Mesenchymal stem cell (in vitro differentiated cells and primary cell): ENCODE data around the gene PPM1D.

Source experiments
- DNase-seq: peaks from one replicate; pipeline ENCODE4 v3.0.0-alpha.2; 2013
- H2AFZ ChIP-seq: one replicate; pipeline ENCODE4 v1.6.1; 2013; ENCODE audit warnings: low read depth, mild to moderate bottlenecking, control low read depth, inconsistent platforms, low read length, moderate library complexity
- H2AK5ac ChIP-seq: 2 replicates; pipeline ENCODE4 v1.6.1; 2013; ENCODE audit warnings: low read length, moderate library complexity, mild to moderate bottlenecking, inconsistent platforms; ENCODE audit not compliant: severe bottlenecking
- H2BK120ac ChIP-seq: one replicate; pipeline ENCODE4 v1.6.1; 2013; ENCODE audit warnings: low read depth, mild to moderate bottlenecking, inconsistent platforms, low read length, moderate library complexity
- H2BK12ac ChIP-seq, 2 experiments: one replicate each; pipeline ENCODE4 v1.6.1; 2013; ENCODE audit warnings: inconsistent platforms in 2 of 2, low read length in 2 of 2, mild to moderate bottlenecking in 2 of 2, moderate library complexity in 2 of 2, control low read depth in 1 of 2
- H2BK15ac ChIP-seq: one replicate; pipeline ENCODE4 v1.6.1; 2013; ENCODE audit warnings: mild to moderate bottlenecking, low read depth, inconsistent platforms; ENCODE audit not compliant: poor library complexity, severe bottlenecking
- H2BK5ac ChIP-seq: 2 replicates; pipeline ENCODE4 v1.6.1; 2013; ENCODE audit warnings: low read depth, mild to moderate bottlenecking, low read length, control low read depth, inconsistent platforms; ENCODE audit not compliant: poor library complexity, severe bottlenecking
- H3K14ac ChIP-seq, 2 experiments: one replicate each; pipeline ENCODE4 v1.6.1; 2013; ENCODE audit warnings: inconsistent platforms in 2 of 2, low read length in 2 of 2, control low read depth in 1 of 2, mild to moderate bottlenecking in 1 of 2, moderate library complexity in 1 of 2
- H3K18ac ChIP-seq, 2 experiments: one replicate each; pipeline ENCODE4 v1.6.1; 2013; ENCODE audit warnings: inconsistent platforms in 2 of 2, low read length in 2 of 2, control low read depth in 1 of 2, low read depth in 1 of 2, mild to moderate bottlenecking in 1 of 2
- H3K23ac ChIP-seq, 2 experiments: one replicate each; pipeline ENCODE4 v1.6.1; 2013; ENCODE audit warnings: inconsistent platforms in 2 of 2, low read length in 2 of 2, mild to moderate bottlenecking in 2 of 2, moderate library complexity in 2 of 2, control low read depth in 1 of 2
- H3K27ac ChIP-seq: 2 replicates; pipeline ENCODE4 v1.5.1; 2013; ENCODE audit warnings: mild to moderate bottlenecking, moderate library complexity, low read length, control low read depth, inconsistent platforms; ENCODE audit not compliant: poor library complexity, severe bottlenecking
- H3K27me3 ChIP-seq, 2 experiments: 2 replicates each; pipeline versions ENCODE4 v1.6.1 to v1.7.0; 2013; ENCODE audit warnings: low read length in 2 of 2, mild to moderate bottlenecking in 2 of 2, moderate library complexity in 2 of 2, control low read depth in 1 of 2, inconsistent platforms in 1 of 2; ENCODE audit not compliant: control insufficient read depth in 1 of 2, insufficient read depth in 1 of 2
- H3K36me3 ChIP-seq, 2 experiments: 2 replicates each; pipeline versions ENCODE4 v1.6.1 to v1.7.0; 2013; ENCODE audit warnings: low read length in 2 of 2, control low read depth in 1 of 2, inconsistent platforms in 1 of 2, low read depth in 1 of 2, mild to moderate bottlenecking in 1 of 2; ENCODE audit not compliant: insufficient read depth in 2 of 2, control insufficient read depth in 1 of 2
- H3K4ac ChIP-seq, 2 experiments: one replicate each; pipeline ENCODE4 v1.6.1; 2013; ENCODE audit warnings: inconsistent platforms in 2 of 2, low read length in 2 of 2, mild to moderate bottlenecking in 2 of 2, moderate library complexity in 2 of 2, control low read depth in 1 of 2, low read depth in 1 of 2
- H3K4me1 ChIP-seq: 2 replicates; pipeline ENCODE4 v1.6.1; 2013; ENCODE audit warnings: low read depth, low read length, control low read depth; ENCODE audit not compliant: control insufficient read depth, insufficient read depth
- H3K4me2 ChIP-seq: 2 replicates; pipeline ENCODE4 v1.6.1; 2013; ENCODE audit warnings: low read length, mild to moderate bottlenecking, inconsistent platforms; ENCODE audit not compliant: poor library complexity, severe bottlenecking
- H3K4me3 ChIP-seq, 2 experiments: 2 replicates each; pipeline versions ENCODE4 v1.5.1 to v1.7.0; 2013; ENCODE audit warnings: low read length in 2 of 2, mild to moderate bottlenecking in 2 of 2, control low read depth in 1 of 2, low read depth in 1 of 2; ENCODE audit not compliant: insufficient read depth in 1 of 2
- H3K79me1 ChIP-seq: replicated peaks from 2 replicates; pipeline ENCODE4 v1.6.1; 2013; ENCODE audit warnings: mild to moderate bottlenecking, control low read depth, low read length, inconsistent platforms; ENCODE audit not compliant: poor library complexity, severe bottlenecking
- H3K9ac ChIP-seq: 2 replicates; pipeline ENCODE4 v1.7.0; 2013; ENCODE audit warnings: mild to moderate bottlenecking, low read length, moderate library complexity
- H3K9me3 ChIP-seq: 2 replicates; pipeline ENCODE4 v1.7.0; 2013; ENCODE audit warnings: mild to moderate bottlenecking, low read length; ENCODE audit not compliant: control insufficient read depth
- H4K8ac ChIP-seq: one replicate; pipeline ENCODE4 v1.6.1; 2013; ENCODE audit warnings: inconsistent platforms, mild to moderate bottlenecking, low read length, moderate library complexity
- H4K91ac ChIP-seq: one replicate; pipeline ENCODE4 v1.6.1; 2013; ENCODE audit warnings: mild to moderate bottlenecking, low read length, inconsistent platforms
- WGBS: methylation state at CpG from one replicate; pipeline ENCODE4 v1.1.7; 2013; ENCODE audit warnings: mixed read lengths; 5-methylcytosine and 5-hydroxymethylcytosine counted together

The PPM1D gene

GRCh38 chr17:60598001-60598736 lies 1.8 kb upstream of the PPM1D start:
- H2AFZ ChIP-seq, result no peak overlapping the region
- no peaks in the 10 kb centered on the region for H3K79me1 ChIP-seq
- H3K9me3 ChIP-seq, result no peaks in the 10 kb centered on the region
- no peak overlapping the region for H2BK15ac ChIP-seq
- no peak overlapping the region for H2BK120ac ChIP-seq
- no peaks in the 10 kb centered on the region for H3K4me1 ChIP-seq
- H3K36me3 ChIP-seq, result no peaks in the 10 kb centered on the region
- H3K27me3 ChIP-seq, result no peaks in the 10 kb centered on the region
- H3K14ac ChIP-seq, result no peak overlapping the region
- H2BK5ac ChIP-seq, result no peak overlapping the region
- H4K8ac ChIP-seq, result no peak overlapping the region
- H2BK12ac ChIP-seq, result no peak overlapping the region
- H3K18ac ChIP-seq, result no peak overlapping the region
- 92% methylated on average over 7 of the region's 7 CpGs for WGBS
- peak overlapping the region; percentile 93 for H3K9ac ChIP-seq
- H3K27ac ChIP-seq, result no peak overlapping the region
- H3K4me2 ChIP-seq, result no peak overlapping the region
- H3K4me3 ChIP-seq, result no peak overlapping the region
- no peak overlapping the region for H3K4ac ChIP-seq
- H3K23ac ChIP-seq, result no peak overlapping the region
- no peak overlapping the region for H2AK5ac ChIP-seq
- DNase-seq, result no peak
- no peak overlapping the region for H4K91ac ChIP-seq

- H3K27me3 ChIP-seq, result no peaks in the 10 kb centered on the region
- H3K9me3 ChIP-seq, result no peaks in the 10 kb centered on the region
- H3K14ac ChIP-seq, result no peak overlapping the region
- H2BK15ac ChIP-seq, result no peak overlapping the region
- no peak overlapping the region for H4K91ac ChIP-seq
- H2BK12ac ChIP-seq, result no peak overlapping the region
- no peaks in the 10 kb centered on the region for H3K79me1 ChIP-seq
- H2BK5ac ChIP-seq, result no peak overlapping the region
- H3K9ac ChIP-seq, result peak overlapping the region; percentile 93
- peak overlapping the region; percentile 34 to 78 for H3K18ac ChIP-seq
- H2AK5ac ChIP-seq, result no peak overlapping the region
- H3K36me3 ChIP-seq, result no peaks in the 10 kb centered on the region
- H3K27ac ChIP-seq, result peak overlapping the region; percentile 98
- H3K4me2 ChIP-seq, result peak overlapping the region; percentile 93
- H2BK120ac ChIP-seq, result no peak overlapping the region
- no peak overlapping the region for H2AFZ ChIP-seq
- H3K4me3 ChIP-seq, result peak overlapping the region in 1 of 2 experiments; percentile 98
- peak overlapping the region; percentile 53 to 65 for H3K4ac ChIP-seq
- no peak overlapping the region for H3K23ac ChIP-seq
- DNase-seq, result no peak
- 3% methylated on average over 15 of the region's 17 CpGs for WGBS
- H4K8ac ChIP-seq, result peak overlapping the region; percentile 19
- peaks cover 4% of the 10 kb centered on the region for H3K4me1 ChIP-seq
Observed at GRCh38 chr17:60599220-60599619, 773 bp upstream of the PPM1D start.

- Histone ChIP-seq H4K8ac (peak overlapping the region; percentile 87), H3K4me1 (peaks cover 10% of the 10 kb centered on the region), H3K18ac (peak overlapping the region; percentile 11 to 97), H3K27ac (peak overlapping the region; percentile 75), H3K9me3 (no peaks in the 10 kb centered on the region), H4K91ac (peak overlapping the region; percentile 84), H3K27me3 (no peaks in the 10 kb centered on the region), H2BK15ac (peak overlapping the region; percentile 97), H3K4me3 (peak overlapping the region; percentile 98 to 99), H2BK12ac (peak overlapping the region in 1 of 2 experiments; percentile 92), H2AK5ac (no peak overlapping the region), H3K4me2 (peak overlapping the region; percentile 51), H3K36me3 (no peaks in the 10 kb centered on the region), H3K4ac (peak overlapping the region; percentile 80 to 97), H2BK120ac (peak overlapping the region; percentile 94), H3K14ac (peak overlapping the region in 1 of 2 experiments; percentile 98), H3K79me1 (no peaks in the 10 kb centered on the region), H2BK5ac (peak overlapping the region; percentile 89), H2AFZ (peak overlapping the region; percentile 29), H3K9ac (peak overlapping the region; percentile 94), H3K23ac (peak overlapping the region; percentile 42 to 100)
- peak; percentile 93 for DNase-seq
- WGBS, result under 1% methylated on average over 69 of the region's 69 CpGs
Observed at GRCh38 chr17:60600490-60601446, 775 bp downstream of the PPM1D start.
